AG04450 (cell line): ENCODE measurements around the gene SERPINB3. TPM values are rescaled to one million over a fixed set of nuclear protein-coding genes. Genes with fewer than 3 reads are reported as not detected.

Experiments
- CTCF ChIA-PET: fragments of 300-600, 350-600 bp; formaldehyde crosslinking; extraction: SDS; loops from one replicate; lab custom pipeline; 2022; ENCODE audit warnings: antibody characterized with exemption, inconsistent platforms; lab: Charles Lee
- POLR2A ChIA-PET: fragments of 350-600 bp; formaldehyde crosslinking; extraction: SDS; loops from one replicate; lab custom pipeline; 2021; ENCODE audit warnings: antibody characterized with exemption, inconsistent platforms; lab: Yijun Ruan, JAX
- DNase-seq: peaks from one replicate; pipeline ENCODE4 v3.0.0-alpha.2; 2011; ENCODE audit warnings: low read depth, low spot score
- H3K27ac ChIP-seq: one replicate; pipeline ENCODE4 v1.5.1; 2012; ENCODE audit warnings: low read depth, low read length, control low read depth
- H3K27me3 ChIP-seq: one replicate; pipeline ENCODE4 v1.6.0; 2012; ENCODE audit warnings: low read length; ENCODE audit not compliant: control insufficient read depth, insufficient read depth
- H3K4me3 ChIP-seq: 2 replicates; pipeline ENCODE4 v1.5.1; 2011; ENCODE audit warnings: mild to moderate bottlenecking, low read depth, low read length, control low read depth
- H3K9me3 ChIP-seq: 2 replicates; pipeline ENCODE4 v1.5.1; 2012; ENCODE audit warnings: low read length; ENCODE audit not compliant: control insufficient read depth, insufficient read depth
- polyA plus RNA-seq: library from polyadenylated mRNA; depleted of rRNA; stranded (reverse); fragments of >200 nt; gene quantifications from 2 replicates; pipeline ENCODE4 v1.2.3, GENCODE V29; 2011; rRNA removed
- TF ChIP-seq, protein P1 (sequence below): IDR thresholded peaks from 2 replicates; pipeline ENCODE4 v1.5.1; 2011; ENCODE audit warnings: low read depth, low read length, control low read depth, inconsistent platforms

Gene SERPINB3
- polyA plus RNA-seq, 1 experiment: not detected

GRCh38 chr18:63617049-63617914 lies 44.4 kb downstream of the SERPINB3 start:
- Histone ChIP-seq H3K4me3 (no peak overlapping the region), H3K27ac (no peak overlapping the region), H3K27me3 (peaks cover 5% of the 10 kb centered on the region), H3K9me3 (no peaks in the 10 kb centered on the region; the same call in 1 of the 2 replicates)
- TF ChIP-seq, protein P1, sequence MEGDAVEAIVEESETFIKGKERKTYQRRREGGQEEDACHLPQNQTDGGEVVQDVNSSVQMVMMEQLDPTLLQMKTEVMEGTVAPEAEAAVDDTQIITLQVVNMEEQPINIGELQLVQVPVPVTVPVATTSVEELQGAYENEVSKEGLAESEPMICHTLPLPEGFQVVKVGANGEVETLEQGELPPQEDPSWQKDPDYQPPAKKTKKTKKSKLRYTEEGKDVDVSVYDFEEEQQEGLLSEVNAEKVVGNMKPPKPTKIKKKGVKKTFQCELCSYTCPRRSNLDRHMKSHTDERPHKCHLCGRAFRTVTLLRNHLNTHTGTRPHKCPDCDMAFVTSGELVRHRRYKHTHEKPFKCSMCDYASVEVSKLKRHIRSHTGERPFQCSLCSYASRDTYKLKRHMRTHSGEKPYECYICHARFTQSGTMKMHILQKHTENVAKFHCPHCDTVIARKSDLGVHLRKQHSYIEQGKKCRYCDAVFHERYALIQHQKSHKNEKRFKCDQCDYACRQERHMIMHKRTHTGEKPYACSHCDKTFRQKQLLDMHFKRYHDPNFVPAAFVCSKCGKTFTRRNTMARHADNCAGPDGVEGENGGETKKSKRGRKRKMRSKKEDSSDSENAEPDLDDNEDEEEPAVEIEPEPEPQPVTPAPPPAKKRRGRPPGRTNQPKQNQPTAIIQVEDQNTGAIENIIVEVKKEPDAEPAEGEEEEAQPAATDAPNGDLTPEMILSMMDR: no peak
- CTCF ChIA-PET: no interaction called here
- no peak for DNase-seq
- POLR2A ChIA-PET: no interaction called here

DNA sequence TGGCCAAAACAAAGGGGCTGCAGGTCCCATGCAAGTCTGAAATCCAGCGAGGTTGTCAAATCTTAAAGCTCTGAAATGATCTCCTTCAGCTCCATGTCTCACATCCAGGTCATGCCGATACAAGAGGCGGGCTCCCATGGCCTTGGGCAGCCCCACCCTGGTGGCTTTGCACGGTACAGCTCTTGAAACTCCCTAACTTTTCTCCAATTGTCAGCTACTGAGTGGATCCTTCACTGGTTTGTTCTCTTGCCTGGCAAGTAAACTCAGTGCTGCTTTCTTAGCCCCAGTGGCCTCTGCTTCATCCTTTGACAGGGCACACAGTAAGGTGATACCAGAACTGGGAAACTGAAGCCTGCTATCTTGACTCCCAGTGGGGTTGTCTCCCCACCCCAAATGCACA lies 48.3 kb downstream of the SERPINB3 start:
- no peaks in the 10 kb centered on the region for H3K9me3 ChIP-seq
- DNase-seq: no peak
- H3K27me3 ChIP-seq: peaks cover 4% of the 10 kb centered on the region
- POLR2A ChIA-PET: no interaction called here
- no peak overlapping the region for H3K27ac ChIP-seq
- CTCF ChIA-PET: no interaction called here
- TF ChIP-seq, protein P1: no peak
- H3K4me3 ChIP-seq: no peak overlapping the region

- Histone ChIP-seq H3K9me3 (no peaks in the 10 kb centered on the region), H3K27ac (no peak overlapping the region), H3K27me3 (no peaks in the 10 kb centered on the region), H3K4me3 (no peak overlapping the region)
- TF ChIP-seq, protein P1: no peak
- DNase-seq: no peak
- ChIA-PET POLR2A (no interaction called here), CTCF (interaction anchor here (4.2 kb wide), 1 partner anchor 28 kb away, joined by 17 read pairs; no protein-coding TSS in a partner anchor)
These were observed 55.2 kb downstream of the SERPINB3 start for GRCh38 chr18:63606526-63606925.

Other genes starting within 250 kb of the SERPINB3 start
- gene VPS4B, start 239.4 kb downstream of the SERPINB3 start, polyA plus RNA-seq: 26.4 and 34.3 TPM in 2 replicates
- not detected in 2 replicates for gene SERPINB5, start 184.9 kb downstream of the SERPINB3 start, polyA plus RNA-seq
- not detected in 2 replicates for gene SERPINB12, start 119.5 kb downstream of the SERPINB3 start, polyA plus RNA-seq
- not detected in 2 replicates for gene SERPINB13, start 74.5 kb downstream of the SERPINB3 start, polyA plus RNA-seq
- not detected in 2 replicates for gene SERPINB4, start 17.6 kb downstream of the SERPINB3 start, polyA plus RNA-seq
- not detected in 2 replicates for gene SERPINB11, start 41.1 kb upstream of the SERPINB3 start, polyA plus RNA-seq
- gene SERPINB7, start 113.5 kb upstream of the SERPINB3 start, polyA plus RNA-seq: 23.1 and 28.1 TPM in 2 replicates
- 5.3 and 6.9 TPM in 2 replicates for gene SERPINB2, start 225.8 kb upstream of the SERPINB3 start, polyA plus RNA-seq
- 0.19 TPM in 1 of 2 replicates, not detected in the other for gene SERPINB10, start 246.1 kb upstream of the SERPINB3 start, polyA plus RNA-seq